Upper lobe of left lung (tissue), 6 donors: ENCODE data around the gene HID1. TPM values are rescaled to one million over a fixed set of nuclear protein-coding genes. Genes with fewer than 3 reads are reported as not detected.

Source experiments
- ATAC-seq, 2 donors: fragments of 200-7000 bp; cut with Tn5 transposase; one replicate each; pipeline ENCODE4 v1.9.1; 2022; ENCODE audit warnings: mild to moderate bottlenecking in 2 of 2, moderate library complexity in 2 of 2; ENCODE audit not compliant: low FRiP score in 2 of 2
- DNase-seq, 2 donors: peaks; one replicate each; pipeline ENCODE4 v3.0.0-alpha.2; 2019 to 2020
- H3K27ac ChIP-seq, 4 donors: fragments of 200-600 bp; sonication (generic); one replicate each; pipeline ENCODE4 v1.5.1; 2016 to 2019
- H3K27me3 ChIP-seq, 4 donors: fragments of 200-600 bp; sonication (generic); one replicate each; pipeline ENCODE4 v1.5.1; 2017 to 2019
- H3K36me3 ChIP-seq, 4 donors: fragments of 200-600 bp; sonication (generic); one replicate each; pipeline ENCODE4 v1.5.1; 2016 to 2019
- H3K4me1 ChIP-seq, 4 donors: fragments of 200-600 bp; sonication (generic); one replicate each; pipeline ENCODE4 v1.5.1; 2018 to 2019
- H3K4me3 ChIP-seq, 4 donors: fragments of 200-600 bp; sonication (generic); one replicate each; pipeline ENCODE4 v1.5.1; 2017 to 2019; ENCODE audit warnings: mild to moderate bottlenecking in 2 of 4, moderate library complexity in 1 of 4
- H3K9me3 ChIP-seq, 4 donors: fragments of 200-600 bp; sonication (generic); one replicate each; pipeline ENCODE4 v1.5.1; 2018 to 2019
- CTCF ChIP-seq, 6 experiments: fragments of 450-650 bp in 4 of 6; fragments of 200-600 bp in 2 of 6; sonication (generic) in 2 of 6; IDR thresholded peaks; one replicate each; pipeline ENCODE4 v1.5.1; 2016 to 2019; ENCODE audit warnings: antibody characterized with exemption in 6 of 6
- EP300 ChIP-seq, 4 donors: sonication (generic); formaldehyde crosslinking; IDR thresholded peaks; one replicate each; pipeline ENCODE4 v1.5.1; 2017; ENCODE audit warnings: antibody characterized with exemption in 4 of 4, control low read depth in 2 of 4
- POLR2A ChIP-seq, 4 donors: fragments of 450-650 bp; IDR thresholded peaks; one replicate each; pipeline ENCODE4 v1.5.1; 2016 to 2017; ENCODE audit warnings: antibody characterized with exemption in 4 of 4, mild to moderate bottlenecking in 2 of 4
- POLR2AphosphoS5 ChIP-seq, 2 donors: sonication (generic); formaldehyde crosslinking; IDR thresholded peaks; one replicate each; pipeline ENCODE4 v1.5.1; 2017; ENCODE audit warnings: antibody characterized with exemption in 2 of 2
- WGBS, 2 donors: methylation state at CpG; one replicate each; pipeline ENCODE4 v1.1.5; 2017 to 2018; 5-methylcytosine and 5-hydroxymethylcytosine counted together
- total RNA-seq, 6 donors: library from RNA; depleted of rRNA in 4 of 6; stranded (reverse); fragments of >200 nt in 4 of 6; gene quantifications; one replicate each; pipeline versions ENCODE4 v1.1.0 to v1.2.1, GENCODE V29; 2016 to 2021
- donor health status: DM: no; HTN: no; CAD: no; lungs with moderate emphysema.
- donor health status: DM: no; HTN: yes; CAD: no; lungs with severe emphysema.

The HID1 gene
- total RNA-seq, 6 donors from 2014 or later: 21.6 to 60.8 (median 33.3) TPM

DNA sequence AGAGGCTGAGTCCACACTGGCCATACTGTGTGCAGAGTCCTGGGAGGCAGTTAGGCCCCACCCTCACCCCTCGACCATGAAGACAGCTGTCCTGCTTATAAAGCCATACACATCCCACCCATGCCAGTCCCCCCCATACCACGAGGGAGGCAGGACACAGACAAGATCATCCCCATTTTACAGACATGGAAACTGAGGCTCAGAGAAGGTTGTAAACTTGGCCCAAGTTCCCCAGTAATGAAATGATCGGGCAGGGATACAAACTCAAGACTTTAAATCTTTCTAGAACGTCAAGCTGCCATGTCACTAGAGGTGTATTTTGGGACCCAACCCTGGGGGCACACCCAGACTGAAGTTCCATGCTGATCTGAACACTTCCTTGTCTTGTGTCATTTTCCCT, 16.5 kb downstream of the HID1 start:
- Histone ChIP-seq H3K27me3 (no peaks in the 10 kb centered on the region), H3K4me3 (no peak overlapping the region), H3K27ac (no peak overlapping the region), H3K9me3 (peaks cover 0 to 8% (median 0%) of the 10 kb centered on the region in 4 donors), H3K36me3 (peaks cover 0 to 52% (median 5%) of the 10 kb centered on the region in 4 donors), H3K4me1 (peaks cover 0 to 1% (median under 1%) of the 10 kb centered on the region in 4 donors)
- DNase-seq: no peak
- 80 to 85% methylated on average over 3 to 4 of the region's 4 CpGs for WGBS, 2 donors
- TF ChIP-seq POLR2A (IDR thresholded peaks at IDR 0.05) (no peak), EP300 (IDR thresholded peaks at IDR 0.05) (no peak), POLR2AphosphoS5 (IDR thresholded peaks at IDR 0.05) (no peak), CTCF (IDR thresholded peaks at IDR 0.05) (no peak)
- no peak for ATAC-seq

DNA sequence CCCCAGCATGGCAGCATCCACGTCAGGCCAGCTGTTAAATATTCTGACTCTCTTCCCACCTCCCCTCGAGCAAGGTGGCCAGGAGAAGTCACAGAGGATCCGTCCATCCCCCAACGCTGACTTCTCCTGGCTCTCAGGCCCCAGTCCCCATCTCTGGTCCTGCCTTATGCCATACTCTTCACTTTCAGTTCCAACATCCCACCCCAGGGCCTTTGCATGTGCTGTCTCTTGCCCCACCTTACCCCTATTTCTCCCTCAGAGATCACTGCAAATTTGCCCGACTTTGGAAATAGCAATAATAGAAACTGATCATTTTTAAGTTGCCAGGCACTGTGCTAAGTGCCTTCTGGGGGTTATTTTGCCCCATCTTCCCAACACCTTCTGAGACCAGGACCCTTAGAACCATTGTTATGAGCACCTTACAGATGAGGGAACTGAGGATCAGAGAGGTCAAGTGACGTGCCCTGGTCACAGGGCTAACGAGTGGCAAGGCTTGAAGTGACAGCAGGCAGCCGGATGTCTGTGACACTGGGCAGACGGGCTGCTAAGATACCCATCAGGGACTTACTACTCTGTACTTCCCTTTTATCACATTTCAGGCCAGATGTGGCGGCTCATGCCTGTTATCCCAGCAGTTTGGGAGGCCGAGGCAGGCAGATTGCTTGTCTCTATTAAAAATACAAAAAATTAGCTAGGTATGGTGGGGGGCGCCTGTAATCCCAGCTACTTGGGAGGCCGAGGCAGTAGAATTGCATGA, 17.7 kb downstream of the HID1 start:
- H3K4me1 ChIP-seq: no peaks in the 10 kb centered on the region
- TF ChIP-seq CTCF (IDR thresholded peaks at IDR 0.05) (no peak), EP300 (IDR thresholded peaks at IDR 0.05) (no peak), POLR2A (IDR thresholded peaks at IDR 0.05) (no peak), POLR2AphosphoS5 (IDR thresholded peaks at IDR 0.05) (no peak)
- peaks cover 0 to 43% (median 5%) of the 10 kb centered on the region in 4 donors for H3K36me3 ChIP-seq
- 68 to 70% methylated on average over 13 of the region's 13 CpGs for WGBS, 2 donors
- DNase-seq (no peak), ATAC-seq (no peak)
- no peaks in the 10 kb centered on the region for H3K27me3 ChIP-seq
- no peak overlapping the region for H3K27ac ChIP-seq
- peaks cover 0 to 8% (median 0%) of the 10 kb centered on the region in 4 donors for H3K9me3 ChIP-seq
- H3K4me3 ChIP-seq: no peak overlapping the region

GRCh38 chr17:74954115-74954514, 18.4 kb downstream of the HID1 start:
- Histone ChIP-seq H3K4me1 (no peaks in the 10 kb centered on the region), H3K27ac (no peak overlapping the region), H3K27me3 (no peaks in the 10 kb centered on the region), H3K4me3 (no peak overlapping the region), H3K9me3 (peaks cover 0 to 8% (median 0%) of the 10 kb centered on the region in 4 donors), H3K36me3 (peaks cover 0 to 41% (median 1%) of the 10 kb centered on the region in 4 donors)
- DNase-seq (no peak), ATAC-seq (no peak)
- TF ChIP-seq CTCF (IDR thresholded peaks at IDR 0.05) (no peak), POLR2A (IDR thresholded peaks at IDR 0.05) (no peak)
- 83 to 92% methylated on average over 5 to 15 of the region's 15 CpGs for WGBS, 2 donors

- TF ChIP-seq EP300 (IDR thresholded peaks at IDR 0.05) (no peak), POLR2A (IDR thresholded peaks at IDR 0.05) (no peak)
- ATAC-seq (no peak), DNase-seq (no peak)
- Histone ChIP-seq H3K27me3 (no peaks in the 10 kb centered on the region), H3K9me3 (peaks cover 0 to 8% (median 0%) of the 10 kb centered on the region in 4 donors), H3K4me1 (no peaks in the 10 kb centered on the region), H3K36me3 (peaks cover 0 to 38% (median 1%) of the 10 kb centered on the region in 4 donors), H3K27ac (no peak overlapping the region), H3K4me3 (no peak overlapping the region)
- 79 to 83% methylated on average over 6 to 11 of the region's 11 CpGs for WGBS, 2 donors
These were observed 19.3 kb downstream of the HID1 start for GRCh38 chr17:74953134-74953687.

GRCh38 chr17:74952431-74953133, 20.0 kb downstream of the HID1 start:
- Histone ChIP-seq H3K27me3 (no peaks in the 10 kb centered on the region), H3K9me3 (peaks cover 0 to 8% (median 0%) of the 10 kb centered on the region in 4 donors), H3K27ac (no peak overlapping the region), H3K36me3 (peaks cover 0 to 36% (median 1%) of the 10 kb centered on the region in 4 donors), H3K4me3 (no peak overlapping the region), H3K4me1 (no peaks in the 10 kb centered on the region)
- DNase-seq (no peak), ATAC-seq (no peak)
- 86 to 87% methylated on average over 21 to 24 of the region's 24 CpGs for WGBS, 2 donors
- TF ChIP-seq EP300 (IDR thresholded peaks at IDR 0.05) (no peak), CTCF (IDR thresholded peaks at IDR 0.05) (no peak), POLR2AphosphoS5 (IDR thresholded peaks at IDR 0.05) (no peak), POLR2A (IDR thresholded peaks at IDR 0.05) (no peak)
